HG02610 (cell line): ENCODE data around the gene CLEC17A.
"Not testable (repeated sequence)": the region's sequence is repeated elsewhere in the genome, so short reads cannot be mapped to it uniquely, and the experiment has no call there.

Experiments used
- ATAC-seq: cut with Tn5 transposase; IDR thresholded peaks from one replicate; pipeline ENCODE4 v1.9.1; 2021; ENCODE audit warnings: mild to moderate bottlenecking, moderate library complexity; ENCODE audit not compliant: unreplicated experiment

CLEC17A gene

DNA sequence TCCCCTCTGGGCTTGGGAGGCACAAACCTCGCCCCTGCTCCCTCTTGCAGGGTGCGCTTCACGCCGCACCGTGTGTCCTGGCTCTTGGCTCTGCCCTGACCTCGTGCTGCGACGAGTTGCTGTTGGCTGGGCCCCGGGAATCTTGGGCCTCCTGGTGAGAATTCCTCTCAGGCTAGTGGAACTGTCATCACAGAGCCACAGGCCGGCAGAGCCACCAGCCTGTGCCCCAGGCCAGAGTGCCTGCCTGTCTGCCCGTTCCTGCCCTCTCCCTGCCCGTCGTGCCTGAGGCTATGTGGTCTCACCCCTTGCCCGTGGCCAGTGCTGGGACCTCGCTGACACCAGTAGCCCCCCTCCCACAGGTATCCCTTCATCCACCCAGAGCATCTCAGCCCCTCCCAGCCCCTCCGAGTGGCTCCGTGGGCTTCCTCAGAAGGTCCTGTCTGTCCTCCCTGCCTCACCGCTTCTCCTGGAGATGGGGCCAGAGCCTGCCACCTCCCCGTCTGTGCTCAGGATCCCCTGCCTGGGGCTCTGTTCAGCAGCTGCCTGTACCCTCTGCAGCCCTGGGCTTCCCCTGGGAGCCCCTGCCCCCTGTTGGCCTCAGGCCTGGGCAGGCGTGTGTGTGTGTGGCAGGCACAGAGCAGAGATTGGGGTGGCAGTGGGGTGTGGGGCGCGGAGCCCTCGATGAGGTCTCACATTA, 24.4 kb upstream of the CLEC17A start:
- ATAC-seq: no peak

DNA sequence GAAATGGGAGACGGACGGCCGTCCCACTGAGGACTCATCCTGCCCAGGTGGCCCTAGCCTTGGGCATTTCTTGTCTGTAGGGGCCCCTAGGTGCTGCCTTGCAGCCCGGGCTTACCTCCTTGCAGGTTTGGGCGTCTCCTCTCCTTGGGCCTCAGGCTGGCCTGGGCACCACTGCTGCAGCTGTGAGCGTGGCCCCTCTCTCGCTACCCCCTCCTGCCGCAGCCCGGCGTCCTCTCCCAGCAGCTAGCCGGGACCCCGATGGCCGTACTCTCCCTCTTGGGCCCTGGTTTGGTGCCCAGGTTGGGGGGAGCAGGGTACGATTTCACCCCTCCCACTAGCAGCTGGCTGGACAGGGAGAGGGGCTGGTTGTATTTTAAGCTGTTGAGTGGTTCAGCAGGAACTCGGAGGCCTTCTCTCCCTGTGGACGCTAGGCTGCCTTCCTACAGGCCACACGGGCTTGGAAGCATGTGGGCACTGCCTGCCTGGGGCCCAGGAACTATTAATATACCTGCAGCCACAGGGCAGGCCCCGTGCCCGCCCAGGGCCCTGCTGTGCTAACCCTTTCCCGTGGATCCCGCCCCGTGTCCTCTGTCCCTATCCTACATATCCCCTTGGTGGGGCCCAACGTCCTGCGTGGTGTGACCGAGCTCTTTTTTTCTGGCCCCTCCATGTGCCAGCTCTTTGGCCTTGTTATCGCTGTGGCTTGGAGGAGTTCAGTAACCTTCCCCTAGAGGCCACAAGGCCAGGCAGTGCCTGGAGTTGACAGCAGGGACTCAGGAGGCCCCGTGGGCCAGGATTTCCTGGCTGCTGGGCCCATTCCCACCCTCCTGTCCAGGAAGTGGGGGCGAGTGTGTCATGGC, 22.7 kb upstream of the CLEC17A start:
- no peak for ATAC-seq

DNA sequence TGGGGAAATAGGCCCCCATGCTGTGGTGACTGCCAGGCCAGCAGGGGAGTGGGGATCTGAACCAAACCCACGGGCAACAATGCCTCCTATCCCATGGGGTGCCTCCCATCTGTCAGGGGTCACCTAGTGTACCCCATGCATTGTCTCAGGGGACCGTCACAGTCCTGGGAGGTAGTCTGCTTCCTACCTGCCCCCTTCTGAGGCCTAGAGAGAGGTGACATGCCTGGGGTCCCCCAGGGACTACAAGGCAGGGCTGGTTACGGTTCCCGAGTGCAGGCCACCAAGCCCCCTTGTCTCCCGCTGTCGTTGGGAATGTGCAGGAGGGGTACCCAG, 22.1 kb upstream of the CLEC17A start:
- no peak for ATAC-seq

DNA sequence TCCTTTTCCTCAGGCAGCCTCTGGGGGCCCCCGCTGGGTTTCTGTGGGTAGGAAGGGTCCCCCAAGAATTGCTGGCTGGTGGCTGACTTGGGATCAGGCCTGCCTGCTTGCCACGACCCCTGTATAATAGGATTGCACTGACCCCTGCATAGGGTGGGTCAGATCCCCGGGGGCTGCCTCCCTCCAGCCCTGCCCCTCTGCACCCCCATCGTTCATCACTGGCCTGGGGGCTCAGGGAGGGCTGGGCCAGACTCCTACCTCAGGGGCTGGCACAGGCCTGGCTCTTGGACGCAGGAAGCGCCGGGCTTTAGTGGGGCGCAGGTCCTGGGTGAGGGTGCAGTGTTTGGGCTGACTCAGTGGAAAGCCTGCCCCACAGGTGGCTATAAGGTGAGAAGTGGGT, 21.6 kb upstream of the CLEC17A start:
- ATAC-seq: no peak

DNA sequence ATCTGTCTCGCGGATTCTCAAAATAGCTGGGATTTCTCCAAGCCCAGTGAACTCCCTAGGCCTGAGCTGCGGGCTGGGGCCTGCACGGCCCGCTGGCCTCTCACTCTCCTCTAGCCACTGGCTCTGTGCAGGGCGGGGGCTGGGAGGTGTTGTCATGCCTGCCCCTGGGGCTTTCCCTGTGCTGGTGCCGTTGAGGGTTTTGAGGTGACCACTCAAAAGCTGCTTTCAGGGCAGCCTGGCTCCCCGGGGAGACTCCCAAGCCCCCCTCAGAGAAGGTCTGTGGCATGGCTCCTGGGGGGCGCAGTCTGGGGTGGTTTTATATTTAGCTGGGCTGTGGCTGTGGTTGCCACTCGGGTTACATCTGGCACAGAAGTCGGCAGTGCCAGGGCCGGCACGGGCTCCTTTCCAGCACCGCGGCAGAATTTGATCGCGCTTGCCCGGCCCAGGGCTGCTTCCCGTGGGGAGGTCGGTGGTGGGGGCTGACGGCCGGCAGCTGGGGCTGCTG, 21.0 kb upstream of the CLEC17A start:
- ATAC-seq: no peak

DNA sequence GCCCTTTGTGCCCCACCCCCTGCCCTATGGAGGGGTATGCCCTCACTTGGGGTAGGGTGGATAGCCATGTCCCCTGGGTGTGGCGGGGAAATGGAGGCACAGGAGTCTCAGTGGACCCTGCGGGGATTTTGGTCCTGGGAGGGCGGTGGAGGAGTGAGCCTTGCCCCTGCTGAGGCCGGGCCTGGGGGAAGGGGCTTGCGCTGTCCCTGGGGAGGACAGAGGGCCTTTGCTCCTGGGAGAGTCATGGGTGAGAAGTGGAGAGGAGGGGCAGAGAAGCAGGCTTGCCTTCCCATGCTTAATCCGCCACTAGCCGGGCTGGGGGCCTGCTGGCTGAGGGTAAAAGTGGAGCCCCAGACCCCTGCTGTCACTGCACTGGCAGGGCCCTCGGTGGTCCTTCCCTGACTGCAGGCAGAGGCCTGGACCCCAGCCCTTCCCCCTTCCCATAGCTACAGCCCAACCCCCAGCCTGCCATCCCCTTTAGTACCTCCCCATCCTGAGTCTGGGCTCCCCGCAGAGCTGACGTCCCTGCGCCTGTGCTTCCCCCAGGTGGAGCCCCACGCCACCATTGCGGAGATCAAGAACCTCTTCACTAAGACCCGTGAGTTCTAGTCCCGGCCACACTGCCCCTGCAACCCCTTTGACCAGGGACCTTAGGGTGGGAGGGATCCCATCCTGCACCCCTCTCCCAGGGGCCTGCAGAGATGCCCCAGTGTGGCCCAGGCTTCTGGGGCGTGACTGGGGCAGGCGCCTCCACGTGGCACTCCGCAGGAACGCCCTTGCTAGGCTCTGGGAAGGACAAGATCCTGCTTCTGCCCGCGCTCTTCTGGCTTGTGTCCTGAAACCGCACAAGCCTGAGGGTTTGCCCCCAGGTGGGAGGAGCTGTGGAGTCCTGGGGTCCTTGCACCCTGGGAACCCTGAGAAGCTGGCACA, 20.0 kb upstream of the CLEC17A start:
- ATAC-seq: no peak

DNA sequence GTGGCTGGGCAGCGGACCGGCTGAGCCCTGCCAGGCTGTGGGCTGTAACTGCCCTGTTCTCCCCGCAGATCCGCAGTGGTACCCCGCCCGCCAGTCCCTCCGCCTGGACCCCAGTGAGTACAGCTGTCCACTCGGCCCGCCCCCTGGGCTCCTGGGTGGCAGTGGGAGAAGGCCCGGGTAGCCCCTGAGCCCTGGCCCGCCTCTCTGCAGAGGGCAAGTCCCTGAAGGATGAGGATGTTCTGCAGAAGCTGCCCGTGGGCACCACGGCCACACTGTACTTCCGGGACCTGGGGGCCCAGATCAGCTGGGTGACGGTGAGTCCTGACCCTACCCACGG, 19.3 kb upstream of the CLEC17A start:
- ATAC-seq: no peak

DNA sequence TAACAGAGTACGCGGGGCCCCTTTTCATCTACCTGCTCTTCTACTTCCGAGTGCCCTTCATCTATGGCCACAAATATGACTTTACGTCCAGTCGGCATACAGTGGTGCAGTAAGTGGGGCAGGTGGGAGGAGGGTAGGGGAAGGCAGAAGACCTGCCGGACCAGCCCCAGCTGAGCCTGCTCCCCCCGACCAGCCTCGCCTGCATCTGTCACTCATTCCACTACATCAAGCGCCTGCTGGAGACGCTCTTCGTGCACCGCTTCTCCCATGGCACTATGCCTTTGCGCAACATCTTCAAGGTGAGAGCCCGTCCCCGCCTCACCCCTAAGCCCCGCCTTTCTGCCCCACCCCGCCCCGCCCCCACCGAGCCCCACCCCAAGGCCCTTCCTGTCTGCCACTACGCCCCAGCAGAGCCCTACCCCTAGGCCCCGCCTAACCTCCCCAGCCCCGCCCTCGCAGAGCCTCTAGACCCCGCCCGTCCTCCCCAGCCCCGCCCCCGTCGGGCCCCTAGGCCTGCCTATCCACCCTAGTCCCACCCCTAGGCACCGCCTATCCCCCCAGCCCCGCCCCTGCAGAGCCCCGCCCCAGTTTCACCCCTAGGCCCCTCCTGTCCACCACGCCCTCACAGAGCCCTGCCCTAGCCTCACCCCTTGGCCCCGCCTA, 18.8 kb upstream of the CLEC17A start:
- ATAC-seq: no peak

DNA sequence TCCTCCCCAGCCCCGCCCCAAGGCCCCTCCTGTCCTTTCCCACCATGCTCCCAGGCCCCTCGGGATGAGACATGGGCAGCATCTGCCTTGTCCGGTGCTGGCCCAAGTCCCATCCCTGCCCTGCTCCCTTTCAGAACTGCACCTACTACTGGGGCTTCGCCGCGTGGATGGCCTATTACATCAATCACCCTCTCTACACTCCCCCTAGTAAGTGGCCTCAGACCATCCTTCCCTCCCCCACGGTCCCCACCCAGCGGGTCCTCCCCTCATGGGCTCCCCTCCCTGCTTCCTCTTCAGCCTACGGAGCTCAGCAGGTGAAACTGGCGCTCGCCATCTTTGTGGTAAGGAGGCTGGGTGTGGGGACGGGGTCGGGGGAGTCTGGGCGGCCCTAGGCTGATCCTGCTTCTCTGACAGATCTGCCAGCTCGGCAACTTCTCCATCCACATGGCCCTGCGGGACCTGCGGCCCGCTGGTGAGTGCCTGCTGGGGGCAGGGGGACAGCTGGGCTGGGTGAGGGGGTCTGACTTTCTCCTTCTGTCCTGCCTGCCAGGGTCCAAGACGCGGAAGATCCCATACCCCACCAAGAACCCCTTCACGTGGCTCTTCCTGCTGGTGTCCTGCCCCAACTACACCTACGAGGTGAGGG, 18.1 kb upstream of the CLEC17A start:
- not testable (repeated sequence) for ATAC-seq

DNA sequence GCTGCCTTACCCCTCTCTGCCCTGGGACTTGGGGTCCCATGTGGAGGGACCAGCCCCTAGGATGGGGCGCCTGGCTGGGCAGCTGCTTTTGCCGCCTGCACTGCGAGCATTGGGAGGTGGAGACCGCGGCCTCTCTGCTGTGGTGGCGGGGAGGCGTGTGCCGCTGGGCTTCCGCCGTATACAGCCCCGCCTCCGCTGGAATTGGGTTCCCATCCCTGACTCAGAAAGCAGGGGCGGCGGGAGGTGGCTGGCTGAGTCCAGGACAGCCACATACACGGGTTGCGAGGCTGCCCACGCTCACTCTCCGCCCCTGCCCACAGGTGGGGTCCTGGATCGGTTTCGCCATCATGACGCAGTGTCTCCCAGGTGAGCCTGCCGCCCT, 17.6 kb upstream of the CLEC17A start:
- no peak for ATAC-seq

DNA sequence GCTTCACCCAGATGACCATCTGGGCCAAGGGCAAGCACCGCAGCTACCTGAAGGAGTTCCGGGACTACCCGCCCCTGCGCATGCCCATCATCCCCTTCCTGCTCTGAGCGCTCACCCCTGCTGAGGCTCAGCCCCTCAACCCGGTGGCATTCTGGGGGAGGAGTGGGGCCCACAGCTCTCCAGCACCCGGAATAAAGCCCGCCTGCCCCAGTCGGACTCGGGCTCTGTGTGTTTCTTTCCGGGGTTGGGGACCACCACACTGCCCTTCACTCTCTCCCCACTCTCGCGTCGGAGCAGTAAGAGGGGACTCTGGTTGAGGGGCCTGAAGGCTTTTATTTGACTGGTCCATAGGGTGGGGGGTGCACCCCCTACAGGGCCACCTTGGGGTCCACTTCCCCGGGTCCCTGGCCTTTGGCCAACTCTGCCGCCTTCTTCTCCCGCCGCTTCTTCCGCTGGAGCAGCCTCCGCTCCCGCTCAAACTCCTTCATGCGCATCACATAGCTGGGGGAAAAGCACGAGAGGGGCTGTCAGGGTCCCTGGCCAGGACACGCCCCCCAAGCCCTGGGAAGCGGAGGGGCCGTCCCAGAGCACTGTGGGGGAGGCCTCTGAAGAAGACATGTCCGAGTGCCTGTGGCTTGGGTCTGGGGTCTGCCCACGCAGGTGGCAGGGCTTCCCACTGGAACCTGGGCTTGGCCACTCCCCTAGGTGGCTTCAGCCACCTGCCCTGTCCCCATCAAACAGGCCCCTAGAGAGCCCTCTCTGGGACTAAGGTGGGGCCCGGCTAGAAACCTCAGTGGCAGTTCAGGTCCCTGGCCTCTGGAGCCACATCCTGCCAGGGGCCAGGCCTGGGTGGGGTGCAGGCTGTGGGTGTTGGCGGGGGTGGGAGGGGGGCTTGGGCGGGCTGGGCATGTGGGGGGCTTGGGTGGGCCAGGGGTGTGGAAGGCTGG, 16.8 kb upstream of the CLEC17A start:
- no peak for ATAC-seq

DNA sequence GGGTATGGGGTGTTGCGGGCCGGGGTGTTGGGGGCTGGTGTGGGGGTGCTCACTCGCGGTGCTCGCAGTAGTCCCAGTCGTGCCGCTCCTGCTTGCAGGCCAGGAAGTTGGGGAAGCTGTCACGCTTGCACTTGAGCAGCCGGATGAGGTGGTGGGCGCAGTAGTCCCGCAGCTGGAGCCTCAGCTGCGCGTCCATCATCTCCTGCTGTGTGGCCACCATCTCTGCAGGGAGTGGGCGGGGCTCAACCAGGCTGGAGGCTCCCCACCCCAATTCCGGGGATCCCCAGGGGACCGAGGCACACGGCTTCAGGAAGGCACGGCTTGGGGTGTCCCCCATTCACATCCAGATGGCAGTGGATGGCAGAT, 16.2 kb upstream of the CLEC17A start:
- no peak for ATAC-seq

DNA sequence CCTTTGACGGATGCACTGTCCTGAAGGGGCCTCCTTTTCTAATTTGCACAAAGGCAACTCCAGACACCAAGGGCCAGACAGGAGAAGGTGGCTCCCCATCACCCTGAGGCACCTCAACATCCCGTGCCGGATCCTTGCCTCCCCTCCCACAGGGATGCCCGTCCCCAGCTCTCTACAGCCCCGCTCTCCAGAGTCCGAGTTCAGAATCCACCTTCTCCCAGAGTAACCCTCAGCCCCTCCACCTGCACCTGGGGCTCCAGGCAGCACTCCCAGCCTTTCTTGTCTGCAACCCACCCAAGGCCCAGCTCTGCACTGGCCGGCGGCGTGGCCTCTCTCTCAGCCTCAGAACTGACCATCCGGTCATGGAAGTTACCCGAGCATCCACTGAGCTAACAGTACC, 15.8 kb upstream of the CLEC17A start:
- ATAC-seq: no peak

DNA sequence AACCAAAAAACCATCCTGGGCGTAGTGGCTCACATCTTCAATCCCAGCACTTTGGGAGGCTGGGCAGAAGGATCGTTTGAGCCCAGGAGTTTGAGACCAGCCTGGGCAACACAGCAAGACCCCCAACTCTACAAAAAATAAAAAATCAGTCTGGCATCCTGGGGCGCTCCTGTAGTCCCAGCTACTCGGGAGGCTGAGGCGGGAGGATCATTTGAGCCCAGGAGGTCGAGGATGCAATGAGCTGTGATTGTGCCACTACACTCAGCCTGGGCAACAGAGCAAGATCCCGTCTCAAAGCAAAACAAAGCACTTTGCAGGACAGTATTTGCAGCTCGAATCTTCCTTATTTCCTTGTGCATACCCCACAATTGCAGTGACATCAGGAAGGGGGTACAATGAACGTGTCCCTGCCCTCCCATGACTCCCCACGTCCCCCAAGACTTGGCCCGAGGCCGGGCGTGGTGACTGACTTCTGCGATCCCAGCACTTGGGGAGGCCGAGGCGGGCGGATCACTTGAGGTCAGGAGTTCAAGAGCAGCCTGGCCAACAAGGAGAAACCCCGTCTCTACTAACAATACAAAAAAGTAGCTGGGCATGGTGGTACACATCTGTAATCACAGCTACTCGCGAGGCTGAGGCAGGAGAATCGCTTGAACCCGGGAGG, 11.9 kb upstream of the CLEC17A start:
- ATAC-seq: no peak

DNA sequence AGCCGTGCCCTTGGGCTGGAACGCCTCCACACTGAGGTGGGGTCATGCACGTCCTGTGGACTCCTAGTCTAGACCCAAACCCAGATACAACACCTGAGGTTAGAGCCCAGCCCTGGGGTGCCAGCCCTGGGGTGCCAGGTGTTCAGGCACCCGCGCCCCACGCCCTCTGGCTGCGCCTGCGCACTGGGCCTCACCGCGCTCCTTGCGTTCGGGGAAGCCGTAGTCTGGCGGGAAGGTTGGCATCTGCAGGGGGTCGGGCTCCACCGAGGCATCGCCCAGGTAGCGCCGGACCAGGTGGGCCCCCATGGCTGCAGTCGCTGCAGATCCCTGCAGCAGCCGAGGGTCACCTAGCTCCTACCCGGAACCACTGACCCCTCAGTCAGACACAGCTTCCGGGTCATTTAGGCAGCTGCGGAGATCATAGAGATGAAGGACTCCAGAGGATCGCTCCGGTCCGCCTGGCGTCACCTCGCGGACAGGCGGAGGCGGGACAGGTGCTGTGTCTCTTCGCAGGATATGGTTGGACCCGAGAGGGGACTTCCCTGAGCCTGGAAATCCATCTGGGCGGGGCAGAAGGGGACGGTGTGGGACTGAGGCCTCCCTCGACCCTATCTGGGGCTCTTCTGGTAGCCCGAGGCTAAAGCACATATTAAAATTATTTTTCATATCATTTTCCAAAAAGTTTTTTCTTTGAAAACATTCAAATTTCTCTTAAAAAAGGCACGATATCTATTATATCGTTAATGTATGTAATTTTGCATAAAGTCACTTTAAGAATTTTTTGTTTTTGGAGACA, 11.0 kb upstream of the CLEC17A start, which contains the start of gene NDUFB7:
Gene NDUFB7 (minus strand): TSS at position 372 of the 796 bp plus-strand sequence. CDS start 66 bp downstream, at position 306.
- ATAC-seq: peak; percentile 85

DNA sequence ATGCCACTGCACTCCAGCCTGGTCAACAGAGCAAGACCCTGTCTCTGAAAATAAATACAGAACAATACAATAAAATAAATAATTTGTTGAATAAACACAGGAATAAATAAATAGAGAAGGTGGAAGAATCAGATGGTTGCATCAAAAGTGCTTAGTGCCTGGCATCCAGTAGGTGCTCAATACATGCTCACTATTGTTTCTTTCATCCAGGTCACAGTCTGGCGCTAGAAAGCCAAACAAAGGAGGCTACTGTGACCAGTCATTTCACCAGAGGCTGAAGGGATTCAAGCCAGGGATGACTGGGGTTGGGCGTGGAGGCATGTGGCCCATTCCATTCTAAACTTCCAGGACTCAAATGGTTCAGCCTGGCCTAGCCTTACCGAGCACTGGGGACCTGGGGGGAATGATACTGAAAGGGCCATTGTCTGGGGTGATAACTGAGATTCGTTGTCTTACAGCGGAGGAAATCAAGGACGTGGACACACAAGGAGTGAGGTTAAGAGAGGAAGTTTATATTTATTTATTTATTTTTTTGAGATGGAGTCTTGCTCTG, 7.4 kb upstream of the CLEC17A start:
- no peak for ATAC-seq

DNA sequence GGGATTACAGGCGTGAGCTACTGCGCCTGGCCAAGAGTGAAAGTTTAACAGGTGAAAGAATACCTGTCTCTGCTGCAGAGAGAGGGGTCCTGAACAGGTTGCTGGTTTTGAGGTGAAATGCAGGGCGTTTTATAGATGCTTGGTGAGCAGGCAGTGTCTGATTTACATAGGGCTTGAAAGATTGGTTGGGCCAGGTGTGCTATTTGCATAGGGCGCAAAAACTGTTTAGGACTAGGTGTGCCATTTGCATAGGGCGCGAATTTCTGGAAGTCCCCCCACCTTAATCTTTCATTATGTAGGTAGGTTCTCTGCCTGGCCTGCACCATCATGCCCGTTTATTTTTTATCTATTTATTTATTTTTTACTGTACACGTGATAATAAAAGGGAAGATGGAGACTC, 6.5 kb upstream of the CLEC17A start:
- no peak for ATAC-seq

DNA sequence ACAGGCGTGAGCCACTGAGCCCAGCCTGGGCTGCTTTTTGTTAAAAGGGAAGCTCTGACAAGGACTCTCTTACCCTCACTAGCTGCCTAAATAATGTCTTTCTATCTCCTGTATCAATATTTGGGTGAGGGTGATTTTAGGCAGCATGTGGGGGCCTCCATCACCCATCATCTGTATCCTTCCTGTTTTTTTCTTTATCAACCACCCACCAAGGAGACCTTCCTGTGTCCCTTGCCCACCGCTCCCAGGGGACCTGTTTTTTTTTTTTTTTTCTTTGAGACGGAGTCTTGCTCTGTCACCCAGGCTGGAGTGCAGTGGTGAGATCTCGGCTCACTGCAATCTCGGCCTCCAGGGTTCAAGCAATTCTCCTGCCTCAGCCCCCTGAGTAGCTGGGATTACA, 5.6 kb upstream of the CLEC17A start:
- no peak for ATAC-seq
